Activated CD4-positive, CD25-positive, alpha-beta regulatory T cell treated with anti-CD3 and anti-CD28 coated beads, Interleukin-2, amount 50 U/mL, for 16 hours (primary cell): ENCODE measurements around the gene CYBA.
"Not testable (repeated sequence)": the region's sequence is repeated elsewhere in the genome, so short reads cannot be mapped to it uniquely, and the experiment has no call there.

Experiments used
- DNase-seq: peaks from one replicate; pipeline ENCODE4 v3.0.0-alpha.2; 2020; ENCODE audit warnings: low read depth, low spot score

Gene CYBA

DNA sequence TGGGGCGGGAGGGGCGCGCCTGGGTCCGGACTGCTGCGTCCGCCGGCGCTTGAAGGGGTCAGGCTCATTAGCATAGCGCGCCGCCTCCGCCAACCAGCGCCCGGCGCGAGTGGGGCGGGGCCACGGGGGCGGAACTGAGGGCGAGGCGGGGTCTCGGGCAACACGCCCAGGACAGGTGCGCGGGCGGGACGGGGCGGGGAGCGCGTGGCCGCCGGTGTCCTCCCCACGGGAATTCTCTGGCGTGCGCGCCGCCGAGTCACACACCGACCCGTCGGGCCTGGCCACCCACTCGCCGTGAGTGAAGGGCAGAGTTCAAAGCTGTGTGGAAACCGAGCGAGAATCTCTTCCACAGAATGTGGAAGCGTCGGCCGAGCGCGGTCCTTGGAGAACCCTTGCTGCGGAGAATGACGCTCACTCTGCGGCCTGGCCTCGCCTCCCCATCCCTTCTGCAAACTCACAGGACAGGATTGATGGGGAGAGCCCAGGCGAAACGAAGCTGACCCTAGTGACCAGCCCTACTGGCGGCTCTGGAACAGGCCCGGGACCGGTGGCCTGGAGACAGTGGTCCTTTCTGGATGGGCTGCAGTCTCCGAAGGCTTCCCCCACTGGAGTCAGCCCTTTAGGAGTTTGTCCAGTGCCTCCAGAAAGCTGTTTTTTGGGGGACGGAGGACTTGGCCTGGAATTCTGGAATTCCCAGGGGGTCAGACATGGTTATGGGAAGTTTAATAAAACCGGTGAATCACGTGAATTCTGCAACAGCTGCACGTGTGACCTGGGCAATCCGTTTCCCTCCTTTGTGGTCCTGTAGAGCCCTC is 35.8 kb upstream of the CYBA start, which contains the start of gene SNAI3:
SNAI3 (minus strand) TSS at position 69 of the 815 bp plus-strand sequence. CDS start 101 bp downstream, outside the sequence.
- DNase-seq = peak; percentile 69

DNA sequence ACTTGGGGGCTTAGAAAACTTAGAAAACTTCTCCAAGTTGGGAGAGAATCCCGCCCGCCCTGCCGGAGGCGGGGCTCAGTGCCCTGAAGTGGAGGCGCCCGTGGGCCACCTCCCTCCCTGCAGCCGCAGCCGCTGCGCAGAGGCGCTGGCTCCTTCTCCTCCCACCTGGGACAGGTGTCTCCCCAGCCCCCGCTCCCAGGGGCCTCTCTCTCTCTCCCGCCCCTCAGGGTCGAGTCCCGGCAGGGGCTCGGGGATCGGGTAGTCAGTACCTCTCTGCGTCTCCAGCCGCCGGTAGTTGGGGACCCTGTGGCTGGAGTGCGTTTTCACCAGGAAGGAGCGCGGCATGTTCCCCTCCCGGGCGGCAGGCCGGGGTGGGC is 35.2 kb upstream of the CYBA start:
- DNase-seq = no peak

DNA sequence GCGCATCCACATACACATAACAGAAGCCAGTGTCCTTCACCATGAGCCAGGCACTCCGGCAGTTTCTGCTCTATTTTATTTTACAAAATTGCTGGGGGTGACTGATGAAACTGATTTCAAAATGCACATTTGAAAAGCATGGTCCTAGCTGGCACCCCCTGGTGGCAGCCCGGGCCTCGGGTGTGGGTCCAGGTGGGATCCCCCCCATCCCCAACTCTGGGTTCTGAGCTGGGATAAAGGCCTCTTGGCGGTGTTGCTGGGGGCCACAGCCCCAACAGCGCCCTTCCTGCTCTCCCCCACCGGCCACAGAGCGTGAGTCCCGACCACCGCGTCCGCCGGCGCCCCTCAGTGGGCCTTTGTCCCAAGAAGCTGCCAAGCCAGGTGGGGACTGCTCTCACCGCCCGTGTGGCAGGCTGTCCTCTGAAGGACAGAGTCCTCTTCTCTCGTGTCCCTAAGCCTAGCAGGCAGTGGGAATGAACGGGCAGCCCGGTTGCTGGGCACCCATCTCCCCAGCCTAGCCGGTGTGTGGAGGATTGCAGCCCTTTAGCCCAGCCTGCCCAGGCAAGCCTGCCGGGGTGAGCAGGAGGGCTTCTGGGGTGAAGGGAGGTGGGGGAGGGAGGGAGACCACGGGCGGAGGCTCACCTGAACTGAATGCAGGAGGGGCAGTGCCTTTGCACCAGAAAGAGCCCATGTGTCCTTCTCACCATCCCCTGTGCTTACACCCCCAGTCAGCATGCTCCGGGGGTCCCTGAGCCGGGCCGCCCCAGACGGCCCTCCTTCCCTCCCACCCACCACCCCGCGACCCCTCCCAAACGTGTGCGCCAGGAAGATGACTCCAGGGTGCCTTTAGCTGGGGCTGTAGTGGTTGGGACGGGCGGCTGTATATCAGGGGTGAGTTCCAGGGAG is 34.6 kb upstream of the CYBA start:
- DNase-seq = no peak

DNA sequence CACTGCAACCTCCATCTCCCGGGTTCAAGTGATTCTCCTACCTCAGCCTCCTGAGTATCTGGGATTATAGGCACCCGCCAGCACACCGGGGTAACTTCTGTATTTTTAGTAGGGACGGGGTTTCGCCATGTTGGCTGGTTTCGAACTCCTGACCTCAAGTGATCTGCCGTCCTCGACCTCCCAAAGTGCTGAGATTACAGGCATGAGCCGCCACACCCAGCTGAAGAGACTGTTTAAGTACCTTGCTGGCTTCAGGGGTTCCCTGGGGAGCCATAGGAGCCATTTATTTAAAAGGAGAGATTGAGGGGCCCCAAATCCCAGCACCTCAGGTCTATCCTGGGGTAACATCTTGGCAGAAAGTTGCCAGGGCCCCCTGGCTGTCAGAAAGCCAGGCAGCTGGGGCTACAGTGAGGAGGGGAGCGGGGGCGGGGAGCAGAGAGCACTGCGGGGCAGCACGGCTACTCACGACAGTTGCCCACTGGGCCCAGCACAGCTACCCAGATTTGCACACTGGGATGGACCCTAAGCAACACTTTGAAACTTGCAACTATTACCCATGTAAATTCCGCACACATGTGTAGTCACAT is 33.8 kb upstream of the CYBA start:
- no peak for DNase-seq

- no peak for DNase-seq
Measured at GRCh38 chr16:88681709-88682451, 31.0 kb upstream of the CYBA start.

DNA sequence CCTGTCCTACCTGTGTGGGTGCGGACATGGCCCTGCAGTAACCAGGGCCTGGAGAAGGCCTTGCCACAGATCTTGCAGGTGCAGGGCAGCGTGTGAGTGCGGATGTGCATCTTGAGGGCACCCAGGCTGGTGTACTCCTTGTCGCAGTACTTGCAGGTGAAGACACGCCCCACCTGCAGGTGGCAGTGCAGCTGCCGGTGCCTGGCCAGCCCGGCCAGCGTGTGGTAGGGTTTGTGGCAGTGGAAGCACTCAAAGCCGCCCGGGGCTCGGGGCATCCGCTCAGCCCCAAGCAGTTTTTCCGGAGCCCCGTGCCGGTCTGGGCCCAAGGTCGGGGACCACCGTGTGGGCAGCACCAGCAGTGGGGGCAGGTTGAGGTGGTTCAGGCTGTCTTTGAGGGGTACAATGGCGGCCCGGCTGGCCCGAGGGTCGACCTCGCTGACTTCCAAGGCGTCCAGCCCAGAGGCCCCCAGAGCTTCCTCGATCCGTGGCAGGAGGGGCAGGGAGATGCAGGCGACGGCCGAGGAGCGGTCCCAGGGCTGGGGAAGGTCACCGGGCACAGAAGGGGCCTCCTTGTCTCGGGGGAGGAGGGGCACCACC is 30.3 kb upstream of the CYBA start:
- no peak for DNase-seq

DNA sequence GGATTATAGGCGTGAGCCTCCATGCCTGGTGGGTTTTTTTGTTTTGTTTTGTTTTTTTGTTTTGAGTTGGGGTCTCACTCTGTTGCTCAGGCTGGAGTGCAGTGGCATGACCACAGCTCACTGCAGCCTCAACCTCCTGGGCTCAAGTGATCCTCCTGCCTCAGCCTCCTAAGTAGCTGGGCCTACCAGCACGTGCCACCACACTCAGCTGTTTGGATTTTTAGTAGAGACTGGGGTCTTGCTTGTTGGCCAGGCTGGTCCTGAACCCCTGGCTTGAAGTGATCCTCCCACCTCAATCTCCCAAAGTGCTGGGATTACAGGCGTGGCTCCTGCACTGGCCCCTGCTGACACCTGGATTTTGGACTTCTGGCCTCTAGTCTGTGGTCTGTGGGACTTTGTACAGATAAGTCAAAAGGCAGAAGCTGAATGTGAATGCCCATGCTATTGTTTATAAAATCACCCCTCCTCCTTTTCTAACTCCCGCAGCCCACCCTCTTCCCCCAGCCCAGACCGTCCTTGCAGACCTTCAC is 29.8 kb upstream of the CYBA start:
- DNase-seq = no peak

DNA sequence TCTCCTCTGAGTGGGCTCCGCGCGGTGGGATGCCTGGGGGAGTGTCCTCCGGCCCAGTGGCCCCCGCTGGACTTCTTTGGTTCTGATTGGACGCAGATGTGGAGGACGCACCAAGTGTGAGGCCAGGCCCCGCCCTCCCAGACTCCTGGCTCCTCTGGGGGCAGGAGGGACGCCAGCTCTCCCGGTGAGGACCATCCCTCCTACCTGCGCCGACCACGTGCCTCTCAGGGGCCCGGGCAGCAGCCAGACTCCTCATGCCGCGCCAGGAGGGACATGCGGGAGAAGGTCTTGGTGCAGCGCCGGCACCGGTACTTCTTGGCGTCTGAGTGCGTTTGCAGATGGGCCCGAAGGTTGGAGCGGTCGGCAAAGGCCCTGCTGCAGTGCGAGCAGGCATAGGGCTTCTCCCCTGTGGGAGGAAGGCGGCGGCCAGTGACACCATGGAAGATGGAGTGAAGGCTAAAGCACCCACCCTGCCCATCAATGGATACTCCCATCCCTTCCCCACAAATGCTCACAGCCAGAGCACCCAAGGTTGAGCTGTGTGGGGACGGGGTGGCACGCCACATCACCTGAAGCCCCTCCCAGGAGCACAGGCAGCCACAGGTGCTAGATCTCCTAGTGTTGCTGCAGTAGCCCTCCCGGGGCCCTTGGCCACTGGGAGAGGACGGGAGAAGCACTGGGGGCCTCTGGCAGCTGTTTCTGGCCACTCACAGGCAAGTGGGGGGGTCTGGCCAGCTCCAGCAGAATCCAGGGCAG is 27.5 kb upstream of the CYBA start:
- no peak for DNase-seq

GRCh38 chr16:88677721-88678120 is 26.9 kb upstream of the CYBA start:
- DNase-seq = no peak

DNA sequence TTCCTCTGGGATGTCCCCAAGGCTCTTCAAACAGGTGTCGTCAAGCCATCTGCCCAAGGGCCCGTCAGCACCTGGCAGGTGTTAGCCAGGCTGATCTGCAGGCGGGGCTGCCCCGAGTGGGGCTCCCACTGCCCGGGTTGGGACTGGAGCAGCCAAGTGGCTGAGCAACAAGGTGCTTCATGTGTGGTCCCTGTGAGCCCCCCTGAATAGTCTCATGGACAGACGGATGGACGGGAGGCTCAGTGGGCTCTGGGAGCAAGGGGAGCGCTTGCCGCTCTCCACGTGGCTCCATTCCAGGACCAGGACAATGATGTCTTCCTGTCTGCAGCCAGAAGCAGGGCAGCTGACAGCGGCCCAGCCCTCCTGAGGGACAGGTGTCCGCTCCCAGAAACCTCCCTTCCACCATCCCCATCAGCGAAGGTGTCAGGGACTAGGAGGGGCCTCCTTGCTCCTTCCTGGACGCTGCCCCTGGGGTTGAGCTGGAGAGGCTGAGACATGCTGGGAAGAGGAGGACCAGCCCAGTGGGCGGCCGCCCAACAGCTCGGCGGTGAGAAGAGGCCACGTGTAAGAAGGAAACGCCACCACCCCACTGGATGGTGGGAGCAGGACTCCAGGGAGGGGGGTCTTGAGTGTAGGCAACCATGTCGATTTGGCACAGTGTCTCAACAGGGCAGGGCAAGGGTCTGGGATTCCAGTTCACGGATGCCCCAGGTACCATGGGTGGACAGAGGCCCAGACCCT is 25.8 kb upstream of the CYBA start:
- no peak for DNase-seq

DNA sequence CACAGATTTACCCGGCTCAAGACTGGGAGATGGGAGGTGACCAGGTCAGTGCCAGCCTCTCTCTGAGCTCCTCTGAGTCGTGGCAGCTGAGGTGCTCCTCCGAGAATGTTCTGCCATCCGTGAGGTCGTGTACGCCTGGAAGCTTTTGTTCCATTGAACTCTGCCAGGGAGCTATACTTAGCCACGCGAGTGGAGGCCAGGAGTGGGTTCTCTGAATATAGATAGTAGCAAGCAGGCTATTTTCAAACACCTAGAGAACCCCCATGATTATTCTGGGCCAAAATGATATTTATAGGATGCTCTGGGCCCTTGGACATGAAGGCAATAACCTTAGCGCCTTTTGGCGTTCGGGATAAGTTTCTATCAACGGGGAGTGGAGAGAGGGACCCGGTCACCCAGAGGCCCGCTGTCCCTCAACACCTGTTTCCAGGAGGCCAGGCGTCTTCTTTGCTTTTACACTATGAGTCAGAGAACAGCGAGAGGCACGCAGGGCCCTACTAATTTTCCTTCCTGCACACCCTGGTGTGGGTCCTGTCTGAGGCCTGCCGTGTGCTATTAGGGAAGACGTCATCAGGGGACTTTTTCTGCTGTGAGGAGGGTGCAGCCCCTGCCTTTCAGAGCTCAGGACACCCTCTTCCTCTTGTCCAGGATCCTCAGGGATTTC is 23.0 kb upstream of the CYBA start:
- no peak for DNase-seq

- no peak for DNase-seq
Measured at GRCh38 chr16:88672776-88673175, 21.9 kb upstream of the CYBA start.

DNA sequence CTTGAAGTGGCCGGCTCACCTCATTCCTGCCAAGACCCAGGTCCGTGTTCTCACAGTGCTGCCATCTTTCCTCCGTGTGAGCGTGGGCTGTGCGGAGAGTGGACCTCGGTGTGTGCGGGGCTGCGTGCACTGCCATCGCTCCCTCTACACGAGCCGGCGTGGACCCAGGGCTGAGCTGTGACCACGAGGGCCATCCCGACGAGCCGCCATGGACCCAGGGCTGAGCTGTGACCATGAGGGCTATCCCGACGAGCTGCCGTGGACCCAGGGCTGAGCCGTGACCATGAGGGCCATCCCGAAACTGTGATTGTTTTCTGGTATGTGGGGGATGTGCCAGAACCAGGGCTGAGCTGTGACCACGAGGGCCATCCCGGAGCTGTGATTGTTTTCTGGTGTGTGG is 21.0 kb upstream of the CYBA start:
- no peak for DNase-seq

DNA sequence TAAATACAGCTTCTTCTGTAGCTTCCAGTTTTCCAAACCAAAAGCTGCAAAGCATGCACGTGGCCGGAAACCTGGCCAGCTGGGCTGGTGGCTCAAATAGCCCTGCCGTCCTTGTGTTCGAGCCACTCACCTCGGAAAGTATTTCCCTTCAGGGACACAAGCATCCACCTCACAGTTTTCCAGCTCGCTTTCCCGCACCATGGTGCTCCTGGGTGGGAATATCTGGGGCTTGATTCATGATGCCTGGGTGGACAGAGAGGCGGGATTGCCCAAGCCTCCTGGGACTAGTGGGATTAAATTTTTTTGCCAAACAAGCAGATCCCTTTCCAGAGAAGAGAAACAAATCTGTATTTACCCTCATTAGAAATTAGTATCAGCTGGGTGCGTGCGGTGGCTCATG is 19.1 kb upstream of the CYBA start:
- no peak for DNase-seq

- DNase-seq = not testable (repeated sequence)
Measured at GRCh38 chr16:88669493-88669892, 18.6 kb upstream of the CYBA start.

GRCh38 chr16:88667461-88667860 is 16.6 kb upstream of the CYBA start:
- no peak for DNase-seq

DNA sequence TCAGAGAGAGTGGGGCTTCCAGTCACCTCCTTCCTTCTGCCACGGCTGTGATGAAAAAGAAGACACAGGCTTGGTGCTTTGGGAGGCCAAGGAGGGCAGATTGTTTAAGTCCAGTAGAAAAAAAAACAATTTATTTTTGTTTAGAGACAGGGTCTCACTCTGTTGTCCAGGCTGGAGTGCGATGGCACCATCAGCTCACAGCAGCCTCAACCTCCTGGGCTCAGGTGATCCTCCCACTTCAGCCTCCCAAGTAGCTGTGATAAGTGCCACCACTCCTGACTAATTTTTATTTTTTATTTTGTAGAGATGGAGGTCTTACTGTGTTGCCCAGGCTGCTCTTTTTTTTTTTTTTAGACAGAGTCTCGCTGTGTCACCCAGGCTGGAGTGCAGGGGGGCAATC is 14.7 kb upstream of the CYBA start:
- DNase-seq = no peak

DNA sequence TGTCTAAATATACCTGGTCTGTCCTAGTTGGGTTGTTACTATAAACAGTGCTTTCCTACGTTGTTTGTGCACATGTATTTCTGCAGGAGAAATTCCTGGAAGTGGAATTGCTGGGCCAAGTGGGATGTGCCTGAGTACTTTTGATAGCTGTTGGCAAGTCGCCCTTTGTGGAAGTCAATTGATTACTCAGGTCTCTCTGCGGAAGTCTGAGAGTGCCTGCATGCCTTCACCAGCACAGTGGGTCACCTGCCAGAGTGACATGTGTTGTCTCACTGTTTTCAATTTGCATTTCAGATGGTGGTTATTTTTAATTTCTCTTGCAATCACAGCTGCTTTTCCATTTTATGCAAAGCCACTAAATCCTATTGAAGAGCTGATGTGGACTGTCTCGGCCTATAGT is 14.3 kb upstream of the CYBA start:
- DNase-seq = no peak
